Medulla oblongata (tissue), 1 donor: ENCODE data around the gene DERA.
"Not testable (repeated sequence)": the region's sequence is repeated elsewhere in the genome, so short reads cannot be mapped to it uniquely, and the experiment has no call there.

ENCODE experiments used
- DNase-seq: peaks from one replicate; pipeline ENCODE4 v3.0.0-alpha.2; 2015; ENCODE audit errors: extremely low spot score

DERA gene

DNA sequence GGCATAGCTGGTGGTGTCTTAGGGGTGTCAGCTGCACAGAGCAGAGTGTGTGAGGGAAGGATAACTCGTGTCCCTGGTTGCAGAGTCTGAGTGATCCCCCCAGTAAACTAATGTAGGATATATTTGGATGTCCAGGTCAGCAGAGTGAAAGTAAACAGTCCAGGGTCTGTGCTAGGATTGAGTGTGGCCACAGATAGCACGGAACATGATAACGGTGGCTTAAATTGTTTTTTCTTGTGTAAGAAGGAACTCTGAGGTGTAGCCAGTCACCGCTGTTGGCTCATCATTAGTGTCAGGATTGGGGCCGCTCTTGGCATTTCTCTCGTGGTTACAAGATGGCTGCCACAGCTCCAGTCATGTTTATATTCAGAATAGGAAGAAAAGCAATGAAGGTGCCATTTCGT lies 97.3 kb downstream of the DERA start:
- no peak for DNase-seq

DNA sequence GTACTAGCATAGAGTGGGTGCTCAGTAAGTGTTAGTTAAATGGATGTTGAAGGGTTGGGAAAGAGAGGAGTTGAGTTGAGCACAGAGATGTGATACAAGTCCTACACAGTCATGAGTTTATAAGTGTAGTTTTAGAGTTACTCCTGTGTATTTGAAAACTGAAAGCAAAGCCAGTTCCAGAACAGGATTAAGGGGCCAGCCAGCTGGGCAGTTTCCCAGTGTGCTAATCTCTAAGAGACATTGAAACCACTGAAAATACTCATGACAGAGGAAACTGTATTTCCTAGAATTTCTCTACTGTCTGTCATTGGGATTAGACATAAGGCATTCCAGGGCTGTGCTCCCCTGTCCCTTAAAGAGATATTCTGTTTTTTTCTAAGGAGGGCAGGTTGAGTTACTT lies 101.0 kb downstream of the DERA start:
- peak; percentile 37 for DNase-seq

DNA sequence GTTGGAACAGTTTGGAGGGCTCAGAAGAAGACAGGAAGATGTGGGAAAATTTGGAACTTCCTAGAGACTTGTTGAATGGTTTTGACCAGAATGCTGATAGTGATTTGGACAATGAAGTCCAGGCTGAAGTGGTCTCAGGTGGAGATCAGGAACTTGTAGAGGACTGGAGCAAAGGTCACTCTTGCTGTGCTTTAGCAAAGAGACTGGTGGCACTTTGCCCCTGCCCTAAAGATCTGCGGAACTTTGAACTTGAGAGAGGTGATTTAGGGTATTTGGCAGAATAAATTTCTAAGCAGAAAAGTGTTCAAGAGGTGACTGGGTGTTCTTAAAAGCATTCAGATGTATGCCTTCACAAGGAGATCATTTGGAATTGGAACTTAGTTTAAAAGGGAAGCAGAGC lies 102.6 kb downstream of the DERA start:
- not testable (repeated sequence) for DNase-seq

DNA sequence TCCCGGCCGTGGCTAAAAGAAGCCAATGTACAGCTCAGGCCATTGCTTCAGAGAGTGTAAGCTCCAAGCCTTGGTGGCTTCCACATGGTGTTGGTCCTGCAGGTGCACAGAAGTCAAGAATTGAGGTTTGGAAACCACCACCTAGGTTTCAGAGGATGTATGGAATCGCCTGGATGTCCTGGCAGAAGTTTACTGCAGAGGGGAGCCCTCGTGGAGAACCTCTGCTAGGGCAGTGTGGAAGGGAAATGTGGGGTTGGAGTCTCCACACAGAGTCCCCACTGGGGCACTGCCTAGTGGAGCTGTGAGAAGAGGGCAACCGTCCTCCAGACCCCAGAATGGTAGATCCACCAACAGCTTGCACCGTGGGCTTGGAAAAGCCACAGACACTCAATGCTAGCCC lies 103.3 kb downstream of the DERA start:
- not testable (repeated sequence) for DNase-seq

DNA sequence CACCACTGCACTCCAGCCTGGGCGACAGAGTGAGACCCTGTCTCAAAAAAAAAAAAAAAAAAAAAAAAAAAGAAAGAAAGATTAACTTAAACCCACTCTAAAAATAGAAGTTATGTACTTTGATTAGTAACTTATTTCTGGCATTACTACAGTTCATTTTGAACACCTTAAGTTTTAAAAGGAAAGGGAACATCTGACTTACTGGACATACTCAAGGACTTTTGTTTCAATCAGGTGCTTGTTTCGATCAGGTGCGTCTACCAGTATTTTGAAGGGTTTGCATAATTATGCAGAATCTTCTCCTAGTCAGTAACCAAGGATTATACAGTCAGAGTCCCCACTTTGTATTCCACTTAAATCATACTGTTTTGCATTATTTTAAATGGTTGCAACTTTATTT lies 105.6 kb downstream of the DERA start:
- no peak for DNase-seq

DNA sequence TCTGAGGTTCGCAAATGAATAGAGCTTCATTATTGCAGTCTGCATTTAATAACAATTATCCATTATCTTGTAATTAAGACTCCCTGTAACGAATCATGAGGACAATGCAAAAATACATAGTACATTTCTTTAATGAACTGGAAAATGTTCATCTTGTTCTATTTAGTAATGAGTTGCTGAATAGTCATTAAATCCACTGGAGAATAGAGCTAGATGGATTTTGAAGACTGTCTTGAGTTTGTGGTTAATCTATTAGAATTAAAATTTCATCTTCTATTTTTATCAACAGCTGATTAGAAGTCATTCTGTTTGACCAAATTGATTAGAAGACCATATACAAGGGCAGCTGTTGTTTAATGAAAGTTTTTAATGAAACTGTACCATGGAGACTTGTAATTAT lies 107.2 kb downstream of the DERA start:
- DNase-seq, result no peak

DNA sequence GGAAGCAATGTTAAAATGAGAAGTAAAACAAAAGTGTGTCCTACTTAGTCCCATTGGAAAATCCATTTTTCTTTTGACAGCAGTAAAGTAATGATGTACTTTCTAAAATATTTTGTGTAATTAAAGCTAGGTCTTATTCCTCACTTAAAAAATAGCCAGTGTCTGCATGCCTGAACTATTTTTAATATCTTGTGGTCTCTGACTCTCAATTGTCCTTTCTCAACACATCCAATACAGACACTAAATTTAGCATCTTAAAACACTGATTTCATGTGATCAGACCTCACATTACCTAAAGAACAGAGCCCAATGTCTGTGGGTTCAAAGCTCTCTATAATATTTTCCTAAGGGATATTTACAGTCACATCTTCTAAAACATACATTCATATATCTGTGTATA lies 108.0 kb downstream of the DERA start:
- no peak for DNase-seq

DNA sequence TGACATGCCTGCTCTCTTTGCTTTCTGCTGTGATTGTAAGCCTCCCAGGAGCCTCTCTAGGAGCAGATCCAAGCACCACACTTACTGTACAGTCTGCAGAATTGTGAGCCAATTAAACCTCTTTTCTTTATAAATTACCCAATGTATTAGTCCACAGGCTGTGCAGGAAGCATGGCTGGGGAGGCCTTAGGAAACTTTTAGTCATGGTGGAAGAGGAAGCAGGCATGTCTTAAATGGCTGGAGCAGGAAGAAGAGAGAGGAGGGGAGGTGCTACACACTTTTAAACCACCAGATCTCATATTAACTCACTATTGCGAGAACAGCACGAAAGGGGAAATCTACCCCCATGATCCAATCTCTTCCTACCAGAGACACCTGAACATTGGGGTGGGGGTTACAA lies 108.9 kb downstream of the DERA start:
- DNase-seq, result no peak

DNA sequence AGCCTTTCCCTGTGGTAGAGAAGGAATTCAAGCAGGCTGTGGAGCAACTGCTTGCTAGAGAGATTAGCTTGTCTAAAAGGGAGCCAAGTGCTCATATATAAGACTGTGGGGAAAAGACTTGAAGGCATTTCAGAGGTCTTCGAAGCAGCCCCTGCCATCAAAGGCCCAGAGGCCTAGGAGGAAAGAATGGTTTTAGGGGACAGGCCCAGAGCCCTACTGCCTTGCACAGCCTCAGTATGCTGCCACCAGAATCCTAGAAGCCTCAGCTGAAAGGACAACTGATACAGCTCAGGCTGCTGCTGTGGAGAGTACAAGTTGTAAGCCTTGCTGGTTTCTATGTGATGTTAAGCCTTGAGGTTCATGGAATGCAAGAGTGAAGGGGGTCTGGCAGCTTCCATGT lies 109.9 kb downstream of the DERA start:
- no peak for DNase-seq

DNA sequence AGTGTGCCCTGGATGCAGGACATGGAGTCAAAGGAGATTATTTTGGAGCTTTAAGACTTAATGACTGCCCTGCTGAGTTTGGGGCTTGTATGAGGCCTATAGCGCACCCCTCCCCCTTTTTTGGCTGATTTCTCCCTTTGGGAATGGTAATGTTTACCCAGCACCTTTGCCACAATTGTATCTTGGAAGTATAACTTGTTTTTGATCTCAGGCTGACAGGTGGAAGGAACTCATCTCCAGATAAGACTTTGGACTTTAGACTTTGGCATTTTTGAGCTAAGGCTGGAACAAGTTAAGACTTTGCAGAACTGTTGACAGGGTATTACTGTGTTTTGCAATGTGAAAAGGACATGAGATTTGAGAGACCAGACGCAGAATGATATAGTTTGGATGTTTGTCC lies 110.5 kb downstream of the DERA start:
- DNase-seq, result no peak

DNA sequence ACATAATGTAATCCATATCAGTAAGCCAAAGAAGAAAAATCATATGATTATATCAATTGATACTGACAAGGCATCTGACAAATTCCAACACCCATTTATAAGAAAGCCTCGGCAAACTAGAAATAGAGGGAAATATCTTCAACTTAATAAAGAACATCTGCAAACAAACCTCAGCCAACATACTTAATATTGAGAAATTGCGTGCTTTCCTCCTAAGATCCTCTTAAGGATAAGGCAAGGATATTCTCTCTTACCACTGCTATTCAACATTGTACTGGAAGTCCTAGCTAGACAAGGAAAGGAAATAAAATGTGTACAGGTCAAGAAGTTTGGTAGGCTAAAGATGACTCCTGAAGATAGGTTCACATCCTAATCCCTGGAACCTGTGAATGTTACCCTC lies 115.9 kb downstream of the DERA start:
- no peak for DNase-seq

DNA sequence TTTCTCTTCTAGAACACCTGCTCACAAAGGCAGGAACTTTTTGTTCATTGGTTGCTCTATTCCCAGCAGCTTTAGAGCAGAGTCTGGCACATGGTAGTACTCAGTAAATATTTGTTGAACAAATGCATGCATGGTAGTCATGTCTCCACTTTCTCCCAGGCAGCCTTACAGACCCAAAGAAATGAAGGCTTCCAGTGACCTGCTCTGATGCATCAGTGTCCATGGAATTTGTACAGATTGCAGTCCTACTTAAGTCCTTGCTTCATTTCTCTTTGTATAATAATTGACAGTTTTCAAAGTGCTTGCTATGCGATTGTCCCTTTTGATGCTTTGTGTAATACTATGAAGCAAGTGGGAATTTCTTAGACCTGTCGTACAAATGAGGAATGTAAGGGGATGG lies 119.6 kb downstream of the DERA start:
- DNase-seq, result no peak

DNA sequence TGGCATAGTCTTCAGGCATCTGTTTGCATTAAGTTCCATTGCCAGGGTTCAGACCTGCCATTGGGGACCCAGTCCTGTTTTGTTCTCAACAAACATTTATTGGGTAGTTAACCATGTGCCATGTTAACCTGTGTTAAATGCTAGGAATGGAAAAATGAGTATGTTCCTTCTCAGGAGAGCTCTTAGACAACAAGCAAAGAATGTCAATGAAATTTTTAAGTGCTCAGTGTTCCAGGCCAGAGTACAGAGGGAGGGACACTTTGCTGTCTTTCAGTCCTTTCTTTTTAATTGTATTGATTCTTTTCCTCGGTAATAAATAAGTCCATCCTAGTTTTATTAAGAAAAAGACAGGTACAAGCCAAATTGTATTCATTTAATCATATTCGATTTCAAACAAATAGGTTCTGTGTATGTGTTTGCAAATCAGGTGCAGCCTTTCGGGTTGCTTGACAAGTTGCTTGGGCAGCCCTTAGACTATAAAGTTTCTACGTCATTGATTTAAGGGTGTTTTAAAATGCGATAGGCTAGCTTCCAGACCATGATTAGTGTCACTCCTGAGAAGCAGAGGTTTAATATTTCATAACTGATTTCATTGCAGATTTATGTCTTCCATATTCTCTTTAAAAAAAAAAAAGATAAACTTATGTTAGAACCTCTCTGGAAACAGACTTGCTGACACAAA lies 123.1 kb downstream of the DERA start:
- DNase-seq, result no peak

DNA sequence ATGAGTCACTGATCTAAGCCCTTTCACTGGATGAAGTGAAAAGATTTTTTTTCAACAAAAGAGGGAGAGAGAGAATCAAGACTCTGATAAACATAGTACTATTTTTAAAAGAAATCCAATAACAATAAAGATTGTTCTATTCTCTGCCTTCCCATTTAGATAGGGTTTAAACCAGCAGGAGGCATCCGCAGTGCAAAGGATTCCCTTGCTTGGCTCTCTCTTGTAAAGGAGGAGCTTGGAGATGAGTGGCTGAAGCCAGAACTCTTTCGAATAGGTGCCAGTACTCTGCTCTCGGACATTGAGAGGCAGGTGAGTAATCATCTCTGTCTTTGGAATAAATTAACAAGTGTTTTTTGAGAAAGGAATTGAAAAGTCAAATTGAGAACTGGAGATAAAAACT lies 124.9 kb downstream of the DERA start:
- no peak for DNase-seq

DNA sequence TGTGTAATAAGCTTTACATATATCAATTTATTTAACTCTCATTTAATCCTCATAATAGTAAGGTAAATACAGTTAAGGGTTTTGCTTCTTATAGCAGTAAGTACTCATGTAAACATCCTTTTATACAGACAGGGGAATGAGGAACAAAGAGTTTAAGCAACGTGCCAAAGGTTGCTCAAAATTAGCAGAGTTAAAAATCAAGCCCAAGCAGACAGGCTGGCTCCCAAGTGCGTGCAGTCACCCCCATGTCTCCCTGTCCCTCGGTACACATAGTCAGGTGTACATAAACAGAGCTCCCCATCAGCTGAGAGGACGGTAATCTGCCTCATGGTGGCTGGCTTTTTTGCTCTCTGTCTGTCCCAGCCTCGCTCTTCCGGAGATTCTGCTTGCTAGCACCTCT lies 126.4 kb downstream of the DERA start:
- no peak for DNase-seq

DNA sequence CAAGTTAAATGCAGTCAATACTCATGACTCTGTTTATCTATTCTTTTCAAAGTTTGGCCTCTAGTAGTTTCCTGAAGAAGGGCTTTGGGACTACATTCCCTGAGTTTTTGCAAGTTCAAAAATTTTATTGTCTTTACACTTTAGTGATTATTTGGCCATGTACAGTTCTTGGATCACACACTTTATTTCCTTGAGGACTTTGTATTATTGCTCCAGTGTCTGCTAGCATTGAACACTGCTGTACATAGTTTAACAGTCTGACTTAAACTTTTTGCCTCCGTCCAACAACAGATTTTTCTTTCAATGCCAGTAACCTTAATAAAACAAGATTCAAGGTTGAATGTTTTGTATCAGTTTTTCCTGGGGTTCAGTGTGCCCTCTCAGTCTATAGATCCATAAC lies 132.3 kb downstream of the DERA start:
- DNase-seq, result no peak

DNA sequence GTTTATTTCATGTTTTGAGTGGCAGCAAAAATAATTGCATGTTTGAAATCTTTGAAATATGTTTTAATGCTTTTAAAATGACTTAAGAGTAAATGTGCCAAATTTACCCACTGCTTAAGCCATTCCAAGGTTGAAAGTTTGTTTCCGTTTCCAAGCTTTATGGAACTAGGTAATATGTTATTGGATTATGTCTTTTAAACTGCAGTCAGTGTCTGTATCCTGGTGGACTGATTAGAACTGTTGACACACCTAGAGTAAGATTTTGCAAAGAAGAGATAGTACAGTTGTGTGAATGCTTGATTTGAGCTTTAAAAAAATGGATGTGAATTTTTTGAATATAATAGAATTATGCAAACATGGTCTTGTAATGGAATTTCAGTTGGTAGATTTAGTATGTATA lies 135.1 kb downstream of the DERA start:
- no peak for DNase-seq

DNA sequence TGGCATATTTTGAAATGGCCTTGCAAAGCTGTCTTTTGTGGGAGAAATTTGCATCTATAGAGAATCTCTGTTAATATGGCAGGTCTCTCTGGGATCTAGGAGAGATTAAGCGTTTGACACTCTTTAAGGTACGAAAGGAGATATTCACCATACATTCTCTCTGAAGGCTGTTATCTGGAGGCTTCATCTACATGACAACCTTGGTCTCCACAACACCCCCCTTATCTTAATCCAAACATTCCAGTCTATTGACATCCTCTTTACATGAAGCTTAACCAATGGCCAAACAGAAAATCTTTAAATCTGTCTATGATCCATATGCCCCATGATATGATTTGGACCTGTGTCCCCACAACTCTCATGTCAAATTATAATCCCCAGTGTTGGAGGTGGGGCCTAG lies 137.4 kb downstream of the DERA start:
- no peak for DNase-seq

DNA sequence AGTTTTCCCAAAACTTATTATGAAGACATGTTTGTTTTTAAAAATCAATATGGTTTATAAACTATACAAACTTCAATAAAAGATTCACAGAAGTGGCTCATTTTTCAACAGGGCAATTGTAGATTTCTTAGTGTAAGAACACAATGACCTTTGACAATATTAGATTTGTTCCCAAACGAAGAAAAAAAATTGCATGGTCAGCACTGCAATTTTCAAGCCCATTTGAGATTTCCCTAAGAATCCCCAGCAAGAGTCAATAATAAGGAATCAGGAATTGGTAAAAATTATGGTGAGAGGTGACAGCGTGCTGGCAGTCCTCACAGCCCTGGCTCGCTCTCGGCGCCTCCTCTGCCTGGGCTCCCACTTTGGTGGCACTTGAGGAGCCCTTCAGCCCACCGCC lies 145.8 kb downstream of the DERA start:
- no peak for DNase-seq

DNA sequence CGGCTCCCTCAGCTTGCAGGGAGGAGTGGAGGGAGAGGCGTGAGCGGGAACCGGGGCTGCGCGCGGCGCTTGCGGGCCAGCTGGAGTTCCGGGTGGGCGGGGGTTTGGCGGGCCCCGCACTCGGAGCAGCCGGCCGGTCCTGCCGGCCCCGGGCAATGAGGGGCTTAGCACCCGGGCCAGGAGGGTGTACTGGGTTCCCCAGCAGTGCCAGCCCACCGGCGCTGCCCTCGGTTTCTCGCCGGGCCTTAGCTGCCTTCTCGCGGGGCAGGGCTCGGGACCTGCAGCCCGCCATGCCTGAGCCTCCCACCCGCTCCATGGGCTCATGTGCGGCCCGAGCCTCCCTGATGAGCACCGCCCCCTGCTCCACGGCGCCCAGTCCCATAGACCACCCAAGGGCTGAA lies 146.2 kb downstream of the DERA start:
- DNase-seq, result not testable (repeated sequence)

DNA sequence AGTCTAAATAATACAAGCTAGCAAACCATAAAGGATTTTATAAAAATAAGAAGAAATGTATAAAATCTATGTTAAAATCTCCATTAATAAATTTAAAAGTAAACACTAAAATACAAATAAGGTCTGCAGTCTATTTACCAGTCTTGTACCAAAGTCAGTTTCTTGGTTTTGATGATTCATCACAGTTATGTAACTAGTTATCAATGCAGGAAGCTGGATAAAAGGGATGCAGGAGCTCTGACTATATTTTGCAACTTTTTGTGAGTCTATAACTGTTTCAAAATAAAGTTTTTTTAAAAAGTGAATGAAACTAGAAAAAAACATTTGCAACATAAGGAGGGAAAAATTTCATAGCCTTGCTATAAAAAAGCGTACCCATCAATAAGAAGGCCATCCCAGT lies 151.5 kb downstream of the DERA start:
- DNase-seq, result no peak

DNA sequence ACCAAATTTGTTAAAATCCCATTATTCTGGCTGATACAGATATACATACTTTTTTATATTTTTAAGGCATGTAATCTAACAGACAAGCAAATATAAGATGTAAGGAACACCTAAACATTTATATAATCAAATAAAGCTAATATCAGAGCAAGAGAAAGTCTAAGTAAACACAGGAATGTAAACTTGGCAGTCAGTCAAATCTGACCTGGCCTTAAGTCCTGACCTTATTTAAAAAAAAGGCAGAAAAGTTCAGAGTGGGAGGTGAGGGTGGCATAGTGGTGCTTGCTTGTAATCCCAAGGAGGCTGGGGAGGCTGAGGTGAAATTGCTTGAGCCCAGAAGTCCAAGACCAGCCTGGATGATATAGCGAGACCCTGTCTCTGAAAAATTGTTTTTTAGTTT lies 152.6 kb downstream of the DERA start:
- no peak for DNase-seq

DNA sequence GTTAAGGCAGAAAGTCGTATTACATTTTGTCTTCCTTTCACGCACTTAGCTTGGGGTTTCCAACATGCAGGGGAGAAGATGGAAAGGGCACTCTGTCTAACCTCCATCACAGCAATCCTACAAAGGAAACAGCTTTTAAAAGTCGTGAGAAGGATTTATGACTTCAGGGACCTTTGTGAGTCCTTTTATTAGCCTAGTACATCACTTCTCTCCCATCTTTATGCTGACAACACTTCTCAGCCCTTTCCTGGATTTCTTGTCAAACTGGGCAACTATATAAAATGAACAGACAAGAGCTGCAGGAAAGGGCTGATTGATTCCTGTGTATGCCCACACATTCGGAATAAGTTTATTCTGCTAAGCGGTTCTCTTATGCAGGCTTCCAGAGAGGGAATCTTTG lies 159.0 kb downstream of the DERA start:
- no peak for DNase-seq

DNA sequence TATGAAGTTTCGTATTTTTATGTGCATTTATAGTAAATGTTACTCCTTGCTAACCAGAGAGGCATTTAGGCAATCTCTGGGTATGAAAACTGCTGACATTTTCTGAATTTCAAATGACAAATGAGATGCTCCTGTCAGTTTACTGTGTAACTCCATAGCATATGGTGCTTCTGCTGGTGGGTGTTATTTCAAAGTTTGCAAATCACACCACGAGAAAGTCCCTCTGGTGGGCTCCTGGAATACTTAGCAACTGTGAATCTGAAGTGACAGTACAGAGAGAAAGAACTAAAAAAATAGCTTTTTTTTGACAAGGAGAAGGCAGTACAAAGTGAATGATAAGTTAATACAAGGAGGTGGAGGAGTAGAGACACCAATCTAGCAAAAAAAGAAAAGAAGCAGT lies 161.5 kb downstream of the DERA start:
- no peak for DNase-seq

DNA sequence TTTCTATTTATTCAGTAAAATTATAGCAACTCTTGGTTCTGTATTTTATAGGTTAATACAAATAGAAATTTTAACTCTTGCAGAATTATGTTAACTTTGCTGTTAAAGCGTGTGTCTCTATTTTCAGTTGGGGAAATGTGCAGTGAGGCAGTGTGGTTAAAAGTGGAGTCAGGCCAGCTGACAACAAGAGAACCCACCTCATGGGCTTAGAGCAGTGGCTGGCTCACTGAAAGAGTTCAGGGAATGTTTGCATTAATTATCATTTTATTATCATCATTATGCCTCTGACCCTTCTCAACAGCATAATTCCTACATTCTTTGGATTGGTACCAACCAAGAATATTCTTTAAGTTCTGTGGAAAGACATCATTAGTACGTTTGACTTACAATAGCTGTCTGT lies 163.8 kb downstream of the DERA start:
- DNase-seq, result no peak
